ENCODE measurements around the gene CEP57. TPM values are rescaled to one million over a fixed set of nuclear protein-coding genes. Genes with fewer than 3 reads are reported as not detected.

CEP57 gene
- total and polyA plus RNA-seq, 2 of the 13 experiments (the other 11 are each of a cell fraction or from before 2014, with no cell fraction given) = 34.3 to 59.4 TPM

GRCh38 chr11:95835768-95836488, 45.6 kb downstream of the CEP57 start (continued):
- TF ChIP-seq POLR2A (IDR thresholded peaks at IDR 0.05; ENCODE audit: insufficient read depth in 1 of 2, low read depth in 2 of 2, low read length in 2 of 2) = no peak
- no peak for TF ChIP-seq ZNF30 (CRISPR knock-in tag; IDR thresholded peaks at IDR 0.05)
- no peak for TF ChIP-seq ATF7-NPFF (CRISPR knock-in tag; IDR thresholded peaks at IDR 0.05; ENCODE audit: low read depth)
- TF ChIP-seq MBNL3 (CRISPR knock-in tag; conservative IDR thresholded peaks at IDR 0.05) = no peak
- peak; percentile 95 for TF ChIP-seq STAG1 (CRISPR knock-in tag; IDR thresholded peaks at IDR 0.05)
- peak in 1 of 2 experiments; percentile 45; a peak in 1 of 4 replicates for TF ChIP-seq HMGXB4 (CRISPR knock-in tag; IDR thresholded peaks at IDR 0.05; ENCODE audit: borderline replicate concordance in 1 of 2, low read depth in 1 of 2)
- no peak for TF ChIP-seq EEA1 (CRISPR knock-in tag; IDR thresholded peaks at IDR 0.05; ENCODE audit: borderline replicate concordance)
- TF ChIP-seq TEAD3 (CRISPR knock-in tag; optimal IDR thresholded peaks at IDR 0.05; ENCODE audit: borderline replicate concordance) = peak; percentile 48
- TF ChIP-seq FOXA3 (CRISPR knock-in tag; IDR thresholded peaks at IDR 0.05) = 0 out of 2 replicates have a peak, but pooled peaks have one; percentile 29
- TF ChIP-seq ZNF264 (CRISPR knock-in tag; IDR thresholded peaks at IDR 0.05) = no peak
- peak; percentile 76 for TF ChIP-seq RAD21 (CRISPR knock-in tag; IDR thresholded peaks at IDR 0.05)

GRCh38 chr11:95845167-95845566, 54.9 kb downstream of the CEP57 start:
- Histone ChIP-seq H4K20me1 (ENCODE audit: insufficient read depth, low read length) (no peaks in the 10 kb centered on the region), H2AFZ (ENCODE audit: low read length) (no peak overlapping the region), H3K4me1 (ENCODE audit: insufficient read depth, low read length) (no peaks in the 10 kb centered on the region), H3K4me2 (ENCODE audit: low read depth, low read length) (no peak overlapping the region), H3K27me3 (ENCODE audit: control insufficient read depth in 1 of 2, insufficient read depth in 2 of 2, low read length in 2 of 2) (no peaks in the 10 kb centered on the region), H3K9ac (ENCODE audit: insufficient read depth, low read depth, low read length) (no peak overlapping the region), H3K79me2 (ENCODE audit: insufficient read depth, low read length) (no peaks in the 10 kb centered on the region), H3K9me3 (ENCODE audit: low read length) (no peaks in the 10 kb centered on the region), H3K27ac (ENCODE audit: extremely low read length, insufficient read depth, low read length) (no peak overlapping the region), H3K36me3 (replicated peaks in 1 of 2; ENCODE audit: control insufficient read depth in 1 of 2, insufficient read depth in 2 of 2, low read length in 2 of 2) (peaks cover 8 to 35% of the 10 kb centered on the region in 2 experiments), H3K4me3 (replicated peaks in 1 of 3; ENCODE audit: insufficient read depth in 1 of 3, low read depth in 2 of 3, low read length in 3 of 3) (no peak overlapping the region)
- ChIA-PET POLR2A (no interaction called here), CTCF (ENCODE audit: low intra/inter-chr PET ratio, low total read pairs) (no interaction called here)
- intact Hi-C loops (cut with micrococcal nuclease; ENCODE audit: unreplicated experiment) (no loop called here), in situ Hi-C loops (cut with HindIII; ENCODE audit: extremely low pct_ligation_motif_present, low pct_unique_long_range_greater_than_20kb) (no loop called here)
- no TSS peak for BruUV-seq (replicated peaks)
- FAIRE-seq = no peak
- no peak for DNase-seq (ENCODE audit: low spot score)
- 94% methylated on average over 1 of the region's 1 CpG for WGBS (ENCODE audit: low lambda C conversion rate)
- no peak for ATAC-seq
- no peak for TF ChIP-seq ZBTB7B (CRISPR knock-in tag; IDR thresholded peaks at IDR 0.05)
- TF ChIP-seq, protein P1, sequence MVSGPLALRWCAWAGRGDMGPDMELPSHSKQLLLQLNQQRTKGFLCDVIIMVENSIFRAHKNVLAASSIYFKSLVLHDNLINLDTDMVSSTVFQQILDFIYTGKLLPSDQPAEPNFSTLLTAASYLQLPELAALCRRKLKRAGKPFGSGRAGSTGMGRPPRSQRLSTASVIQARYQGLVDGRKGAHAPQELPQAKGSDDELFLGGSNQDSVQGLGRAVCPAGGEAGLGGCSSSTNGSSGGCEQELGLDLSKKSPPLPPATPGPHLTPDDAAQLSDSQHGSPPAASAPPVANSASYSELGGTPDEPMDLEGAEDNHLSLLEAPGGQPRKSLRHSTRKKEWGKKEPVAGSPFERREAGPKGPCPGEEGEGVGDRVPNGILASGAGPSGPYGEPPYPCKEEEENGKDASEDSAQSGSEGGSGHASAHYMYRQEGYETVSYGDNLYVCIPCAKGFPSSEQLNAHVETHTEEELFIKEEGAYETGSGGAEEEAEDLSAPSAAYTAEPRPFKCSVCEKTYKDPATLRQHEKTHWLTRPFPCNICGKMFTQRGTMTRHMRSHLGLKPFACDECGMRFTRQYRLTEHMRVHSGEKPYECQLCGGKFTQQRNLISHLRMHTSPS (CRISPR knock-in tag; IDR thresholded peaks at IDR 0.05; ENCODE audit: low read depth) = no peak
- TF ChIP-seq, protein P2, sequence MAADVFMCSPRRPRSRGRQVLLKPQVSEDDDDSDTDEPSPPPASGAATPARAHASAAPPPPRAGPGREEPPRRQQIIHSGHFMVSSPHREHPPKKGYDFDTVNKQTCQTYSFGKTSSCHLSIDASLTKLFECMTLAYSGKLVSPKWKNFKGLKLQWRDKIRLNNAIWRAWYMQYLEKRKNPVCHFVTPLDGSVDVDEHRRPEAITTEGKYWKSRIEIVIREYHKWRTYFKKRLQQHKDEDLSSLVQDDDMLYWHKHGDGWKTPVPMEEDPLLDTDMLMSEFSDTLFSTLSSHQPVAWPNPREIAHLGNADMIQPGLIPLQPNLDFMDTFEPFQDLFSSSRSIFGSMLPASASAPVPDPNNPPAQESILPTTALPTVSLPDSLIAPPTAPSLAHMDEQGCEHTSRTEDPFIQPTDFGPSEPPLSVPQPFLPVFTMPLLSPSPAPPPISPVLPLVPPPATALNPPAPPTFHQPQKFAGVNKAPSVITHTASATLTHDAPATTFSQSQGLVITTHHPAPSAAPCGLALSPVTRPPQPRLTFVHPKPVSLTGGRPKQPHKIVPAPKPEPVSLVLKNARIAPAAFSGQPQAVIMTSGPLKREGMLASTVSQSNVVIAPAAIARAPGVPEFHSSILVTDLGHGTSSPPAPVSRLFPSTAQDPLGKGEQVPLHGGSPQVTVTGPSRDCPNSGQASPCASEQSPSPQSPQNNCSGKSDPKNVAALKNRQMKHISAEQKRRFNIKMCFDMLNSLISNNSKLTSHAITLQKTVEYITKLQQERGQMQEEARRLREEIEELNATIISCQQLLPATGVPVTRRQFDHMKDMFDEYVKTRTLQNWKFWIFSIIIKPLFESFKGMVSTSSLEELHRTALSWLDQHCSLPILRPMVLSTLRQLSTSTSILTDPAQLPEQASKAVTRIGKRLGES (CRISPR knock-in tag; IDR thresholded peaks at IDR 0.05; ENCODE audit: borderline replicate concordance) = no peak
- TF ChIP-seq, protein P3, sequence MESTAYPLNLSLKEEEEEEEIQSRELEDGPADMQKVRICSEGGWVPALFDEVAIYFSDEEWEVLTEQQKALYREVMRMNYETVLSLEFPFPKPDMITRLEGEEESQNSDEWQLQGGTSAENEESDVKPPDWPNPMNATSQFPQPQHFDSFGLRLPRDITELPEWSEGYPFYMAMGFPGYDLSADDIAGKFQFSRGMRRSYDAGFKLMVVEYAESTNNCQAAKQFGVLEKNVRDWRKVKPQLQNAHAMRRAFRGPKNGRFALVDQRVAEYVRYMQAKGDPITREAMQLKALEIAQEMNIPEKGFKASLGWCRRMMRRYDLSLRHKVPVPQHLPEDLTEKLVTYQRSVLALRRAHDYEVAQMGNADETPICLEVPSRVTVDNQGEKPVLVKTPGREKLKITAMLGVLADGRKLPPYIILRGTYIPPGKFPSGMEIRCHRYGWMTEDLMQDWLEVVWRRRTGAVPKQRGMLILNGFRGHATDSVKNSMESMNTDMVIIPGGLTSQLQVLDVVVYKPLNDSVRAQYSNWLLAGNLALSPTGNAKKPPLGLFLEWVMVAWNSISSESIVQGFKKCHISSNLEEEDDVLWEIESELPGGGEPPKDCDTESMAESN (CRISPR knock-in tag; conservative IDR thresholded peaks at IDR 0.05) = no peak
